Measurements from ENCODE around the gene CLDND2. TPM values are rescaled to one million over a fixed set of nuclear protein-coding genes. Genes with fewer than 3 reads are reported as not detected.
A peak's percentile ranks its signal among the peaks of the same experiment; 100 is the strongest.

The CLDND2 gene
- total RNA-seq, 1 experiment from 2014 or later = not detected

- DNase-seq (ENCODE audit: low read depth) = no peak
Observed at GRCh38 chr19:51331193-51331592, 37.6 kb downstream of the CLDND2 start.

DNA sequence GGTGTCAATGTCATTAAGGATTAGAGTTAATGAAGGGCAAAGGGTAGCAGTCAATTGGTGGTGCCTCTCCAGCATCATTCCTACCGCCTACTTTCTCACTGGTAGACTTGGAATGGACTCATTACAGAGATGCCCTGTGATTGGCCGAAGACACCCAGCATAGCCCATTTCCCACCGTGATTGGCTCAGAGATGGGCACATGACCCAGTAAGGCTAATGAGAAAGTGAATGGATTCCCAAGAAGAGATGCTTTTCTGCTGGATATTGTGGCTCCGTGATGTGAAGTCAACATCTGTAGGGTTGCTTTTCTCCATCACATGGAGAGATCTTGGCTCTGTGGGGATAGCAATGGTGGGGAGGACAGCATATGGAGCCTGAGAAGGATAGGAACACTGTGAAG lies 38.4 kb downstream of the CLDND2 start:
- DNase-seq (ENCODE audit: low read depth) = no peak

DNA sequence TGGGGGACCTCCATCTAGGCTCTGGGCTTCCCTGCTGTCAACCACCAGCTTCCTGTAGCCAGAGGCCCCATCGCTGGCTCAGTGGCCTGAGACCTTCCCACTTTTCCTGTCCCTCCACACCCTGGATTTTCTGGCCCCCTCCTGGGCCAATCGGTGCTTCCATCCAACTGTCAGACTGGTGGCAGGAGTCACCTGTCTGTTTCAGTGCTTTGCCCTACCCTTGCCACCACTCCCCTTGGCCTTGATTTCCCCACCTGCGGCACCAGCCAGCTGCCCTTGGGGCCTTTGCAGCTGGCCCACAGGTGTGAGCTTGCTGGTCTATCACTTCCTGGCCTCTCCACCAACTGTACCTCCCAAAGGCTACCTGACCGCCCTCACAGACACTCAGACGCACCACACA lies 39.4 kb downstream of the CLDND2 start:
- DNase-seq (ENCODE audit: low read depth) = no peak

GRCh38 chr19:51327066-51328001 lies 41.5 kb downstream of the CLDND2 start:
- peak; percentile 65 for DNase-seq (ENCODE audit: low read depth)

DNA sequence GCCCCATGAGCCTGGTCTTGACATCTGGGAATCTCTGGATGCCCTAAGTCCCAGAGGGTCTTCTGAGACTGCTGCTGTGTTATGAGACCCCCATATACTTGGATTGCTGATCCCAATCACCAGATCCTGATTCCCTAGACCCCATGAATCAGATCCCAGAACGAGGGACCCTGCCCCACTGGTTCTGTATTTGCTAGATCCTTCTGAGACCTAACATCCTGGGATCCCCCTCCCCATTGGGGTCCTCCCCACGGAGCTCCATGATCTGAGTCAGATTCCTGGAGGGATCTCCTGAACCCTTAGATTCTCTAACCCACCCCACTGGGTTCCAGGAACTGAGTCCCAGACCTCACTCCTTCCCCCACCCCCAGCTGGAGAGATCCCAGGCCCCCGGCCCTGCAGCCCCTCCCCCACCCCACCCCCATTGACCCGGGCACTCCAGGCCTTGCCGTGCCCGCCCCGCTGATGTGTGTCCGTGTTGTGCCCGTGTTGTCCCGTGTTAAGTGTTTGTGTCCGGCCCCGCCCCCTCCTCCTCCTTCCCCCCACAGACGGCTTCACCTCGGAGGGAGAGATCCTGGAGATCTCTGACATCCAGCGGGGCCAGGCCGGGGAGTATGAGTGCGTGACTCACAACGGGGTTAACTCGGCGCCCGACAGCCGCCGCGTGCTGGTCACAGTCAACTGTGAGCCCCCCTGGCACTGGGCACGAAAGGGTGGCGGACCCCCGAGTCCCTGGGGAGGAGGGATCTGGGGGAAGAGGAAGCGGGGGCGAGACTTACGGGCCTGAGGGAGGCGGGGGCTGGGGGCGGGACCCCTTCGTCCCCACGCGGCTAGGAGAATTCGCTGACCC lies 42.4 kb downstream of the CLDND2 start:
- no peak for DNase-seq (ENCODE audit: low read depth)

- DNase-seq (ENCODE audit: low read depth) = no peak
Observed at GRCh38 chr19:51325161-51325976, 43.4 kb downstream of the CLDND2 start.

DNA sequence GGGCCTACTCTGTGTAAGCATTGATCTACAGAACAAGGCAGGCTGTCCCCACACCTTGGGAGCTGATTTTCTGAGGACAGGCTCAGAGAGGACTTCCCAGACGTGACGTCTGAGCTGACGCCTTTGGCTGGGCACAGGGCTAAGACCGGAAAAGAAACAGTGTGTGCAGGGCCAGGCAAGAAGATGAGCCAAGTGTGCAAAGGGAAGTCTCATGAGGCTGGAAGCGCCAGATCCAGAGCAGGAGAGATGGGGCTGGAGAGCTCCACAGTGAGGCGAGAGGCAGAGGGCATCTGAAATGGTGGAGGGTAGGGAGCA lies 44.7 kb downstream of the CLDND2 start:
- no peak for DNase-seq (ENCODE audit: low read depth)

- no peak for DNase-seq (ENCODE audit: low read depth)
Observed at GRCh38 chr19:51323481-51324166, 45.2 kb downstream of the CLDND2 start.

GRCh38 chr19:51321799-51322198 lies 47.0 kb downstream of the CLDND2 start:
- DNase-seq (ENCODE audit: low read depth) = no peak

- no peak for DNase-seq (ENCODE audit: low read depth)
Observed at GRCh38 chr19:51320280-51320657, 48.5 kb downstream of the CLDND2 start.

DNA sequence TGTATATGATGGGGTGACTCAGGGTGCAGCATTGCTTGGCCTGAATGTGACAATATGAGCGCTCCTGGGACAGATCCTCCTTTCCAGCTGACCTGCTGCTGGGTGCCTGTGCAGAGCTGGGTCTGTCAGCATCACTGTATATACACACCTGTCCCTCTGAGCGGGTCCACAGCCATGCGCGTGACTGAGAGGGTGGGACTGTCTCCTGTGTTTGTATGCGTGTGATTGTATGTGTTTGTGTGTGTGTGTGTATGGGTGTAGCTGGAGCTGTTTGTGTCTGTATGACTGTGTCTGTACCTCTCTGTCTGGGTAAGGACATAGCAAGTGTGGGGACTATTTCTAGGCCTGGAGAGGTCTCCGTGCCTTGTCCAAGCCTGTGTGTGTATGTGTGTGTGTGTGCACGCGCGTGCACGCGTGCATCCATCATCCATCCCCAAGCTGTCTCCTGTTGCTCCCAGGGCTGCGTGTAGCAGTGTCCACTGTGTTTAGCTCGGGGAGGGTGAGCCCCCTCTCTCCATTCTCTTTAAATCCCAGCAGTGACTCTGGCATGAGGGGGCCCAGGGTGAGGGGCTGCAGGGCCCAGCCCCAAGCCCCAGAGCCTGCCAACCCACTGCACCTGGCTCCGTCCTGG lies 49.0 kb downstream of the CLDND2 start:
- no peak for DNase-seq (ENCODE audit: low read depth)

GRCh38 chr19:51318687-51319648 lies 49.8 kb downstream of the CLDND2 start:
- no peak for DNase-seq (ENCODE audit: low read depth)

DNA sequence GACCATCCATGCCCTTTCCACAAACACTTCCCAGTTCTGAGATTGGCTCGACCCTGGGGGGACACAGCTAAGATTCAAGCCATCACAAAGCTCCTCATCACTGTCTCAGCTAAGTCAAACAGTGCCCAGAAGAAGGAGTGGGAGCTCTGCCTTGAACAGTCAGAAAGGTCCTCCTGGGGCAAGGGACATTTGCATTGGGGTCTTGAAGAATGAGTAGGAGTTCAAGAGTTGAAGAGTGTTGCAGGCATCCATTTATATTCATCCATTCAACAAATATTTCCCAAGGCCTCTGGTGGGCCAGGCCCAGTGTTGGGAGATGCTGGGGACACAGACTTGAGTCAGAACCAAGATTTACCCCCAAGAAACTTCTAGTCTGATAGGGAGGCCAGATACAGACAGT lies 50.8 kb downstream of the CLDND2 start:
- no peak for DNase-seq (ENCODE audit: low read depth)

- DNase-seq (ENCODE audit: low read depth) = peak; percentile 55
Observed at GRCh38 chr19:51317376-51317775, 51.4 kb downstream of the CLDND2 start.

Other genes starting within 250 kb of the CLDND2 start
- gene SIGLEC9, start 244.1 kb downstream of the CLDND2 start, total RNA-seq (2014; rRNA removed; shearing (Covaris generic)) = not detected in 2 replicates
- not detected in 2 replicates for gene SIGLEC7, start 226.7 kb downstream of the CLDND2 start, total RNA-seq (2014; rRNA removed; shearing (Covaris generic))
- gene CD33, start 143.9 kb downstream of the CLDND2 start, total RNA-seq (2014; rRNA removed; shearing (Covaris generic)) = 21.8 and 22.4 TPM in 2 replicates
- gene SIGLECL1, start 117.9 kb downstream of the CLDND2 start, total RNA-seq (2014; rRNA removed; shearing (Covaris generic)) = 0.06 TPM in 1 of 2 replicates, not detected in the other
- gene IGLON5, start 57.4 kb downstream of the CLDND2 start, total RNA-seq (2014; rRNA removed; shearing (Covaris generic)) = 0.24 TPM in 1 of 2 replicates, not detected in the other
- 0.74 and 1.1 TPM in 2 replicates for gene VSIG10L, start 26.9 kb downstream of the CLDND2 start, total RNA-seq (2014; rRNA removed; shearing (Covaris generic))
- 155 and 193 TPM in 2 replicates for gene ETFB, start 2.6 kb downstream of the CLDND2 start, total RNA-seq (2014; rRNA removed; shearing (Covaris generic))
- gene NKG7, start 3.7 kb upstream of the CLDND2 start, total RNA-seq (2014; rRNA removed; shearing (Covaris generic)) = not detected in 2 replicates
- not detected in 2 replicates for gene LIM2, start 19.0 kb upstream of the CLDND2 start, total RNA-seq (2014; rRNA removed; shearing (Covaris generic))
- not detected in 2 replicates for gene C19orf84, start 21.6 kb upstream of the CLDND2 start, total RNA-seq (2014; rRNA removed; shearing (Covaris generic))
- gene SIGLEC10, start 48.6 kb upstream of the CLDND2 start, total RNA-seq (2014; rRNA removed; shearing (Covaris generic)) = not detected in 2 replicates
- gene SIGLEC8, start 89.5 kb upstream of the CLDND2 start, total RNA-seq (2014; rRNA removed; shearing (Covaris generic)) = not detected in 2 replicates
- gene CEACAM18, start 109.5 kb upstream of the CLDND2 start, total RNA-seq (2014; rRNA removed; shearing (Covaris generic)) = not detected in 2 replicates
- not detected in 2 replicates for gene SIGLEC12, start 132.8 kb upstream of the CLDND2 start, total RNA-seq (2014; rRNA removed; shearing (Covaris generic))
- gene SIGLEC6, start 162.7 kb upstream of the CLDND2 start, total RNA-seq (2014; rRNA removed; shearing (Covaris generic)) = 0.63 TPM in 1 of 2 replicates, not detected in the other
- gene ZNF175, start 202.3 kb upstream of the CLDND2 start, total RNA-seq (2014; rRNA removed; shearing (Covaris generic)) = 2.0 and 4.5 TPM in 2 replicates

Measured in Daoy (cell line).